ENCODE results near the gene ALKBH8.

DNA sequence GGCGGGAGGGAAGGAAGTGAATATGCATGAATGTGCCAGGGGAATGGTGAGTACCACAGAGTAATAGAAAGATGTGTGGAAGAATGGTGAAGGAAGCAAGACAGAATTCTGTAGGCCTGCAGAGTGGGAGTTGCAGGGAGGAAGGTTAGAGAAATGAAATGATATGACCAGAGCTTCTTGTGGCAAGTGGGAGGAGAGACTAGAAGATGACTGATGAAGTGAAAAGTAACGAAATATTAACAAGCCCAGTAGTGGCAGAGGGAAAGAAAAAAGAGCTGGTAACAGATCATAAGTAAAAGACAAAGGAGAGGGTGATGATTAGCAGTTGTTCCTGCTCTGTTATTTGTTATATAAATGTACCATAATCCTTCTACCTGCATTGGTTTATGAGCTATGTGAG, 1.0 kb upstream of the ALKBH8 start:
- TF ChIP-seq, protein P1, sequence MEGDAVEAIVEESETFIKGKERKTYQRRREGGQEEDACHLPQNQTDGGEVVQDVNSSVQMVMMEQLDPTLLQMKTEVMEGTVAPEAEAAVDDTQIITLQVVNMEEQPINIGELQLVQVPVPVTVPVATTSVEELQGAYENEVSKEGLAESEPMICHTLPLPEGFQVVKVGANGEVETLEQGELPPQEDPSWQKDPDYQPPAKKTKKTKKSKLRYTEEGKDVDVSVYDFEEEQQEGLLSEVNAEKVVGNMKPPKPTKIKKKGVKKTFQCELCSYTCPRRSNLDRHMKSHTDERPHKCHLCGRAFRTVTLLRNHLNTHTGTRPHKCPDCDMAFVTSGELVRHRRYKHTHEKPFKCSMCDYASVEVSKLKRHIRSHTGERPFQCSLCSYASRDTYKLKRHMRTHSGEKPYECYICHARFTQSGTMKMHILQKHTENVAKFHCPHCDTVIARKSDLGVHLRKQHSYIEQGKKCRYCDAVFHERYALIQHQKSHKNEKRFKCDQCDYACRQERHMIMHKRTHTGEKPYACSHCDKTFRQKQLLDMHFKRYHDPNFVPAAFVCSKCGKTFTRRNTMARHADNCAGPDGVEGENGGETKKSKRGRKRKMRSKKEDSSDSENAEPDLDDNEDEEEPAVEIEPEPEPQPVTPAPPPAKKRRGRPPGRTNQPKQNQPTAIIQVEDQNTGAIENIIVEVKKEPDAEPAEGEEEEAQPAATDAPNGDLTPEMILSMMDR (IDR thresholded peaks at IDR 0.05; ENCODE audit: insufficient read depth, low read length, poor library complexity, severe bottlenecking) = no peak
- TF ChIP-seq EZH2phosphoT487 (conservative IDR thresholded peaks at IDR 0.05; ENCODE audit: low read length) = no peak
